Suprapubic skin (tissue), 4 donors: ENCODE measurements around the gene GPR183. TPM values are rescaled to one million over a fixed set of nuclear protein-coding genes. Genes with fewer than 3 reads are reported as not detected.
"Not testable (repeated sequence)": the region's sequence is repeated elsewhere in the genome, so short reads cannot be mapped to it uniquely, and the experiment has no call there.

Source experiments
- DNase-seq, 2 donors: peaks; one replicate each; pipeline ENCODE4 v3.0.0-alpha.2; 2019; ENCODE audit warnings: low spot score in 2 of 2
- H3K27ac ChIP-seq: fragments of 200-600 bp; sonication (generic); one replicate; pipeline ENCODE4 v1.5.1; 2019
- H3K27me3 ChIP-seq: fragments of 200-600 bp; sonication (generic); one replicate; pipeline ENCODE4 v1.5.1; 2019
- H3K36me3 ChIP-seq: fragments of 200-600 bp; sonication (generic); one replicate; pipeline ENCODE4 v1.5.1; 2019
- H3K4me1 ChIP-seq: fragments of 200-600 bp; sonication (generic); one replicate; pipeline ENCODE4 v1.5.1; 2019
- H3K4me3 ChIP-seq: fragments of 200-600 bp; sonication (generic); one replicate; pipeline ENCODE4 v1.5.1; 2019; ENCODE audit warnings: mild to moderate bottlenecking
- H3K9me3 ChIP-seq: fragments of 200-600 bp; sonication (generic); one replicate; pipeline ENCODE4 v1.5.1; 2019
- CTCF ChIP-seq, 2 donors: fragments of 200-600 bp in 1 of 2; fragments of 450-650 bp in 1 of 2; sonication (generic) in 1 of 2; IDR thresholded peaks; one replicate each; pipeline ENCODE4 v1.5.1; 2016 to 2019; ENCODE audit warnings: antibody characterized with exemption in 2 of 2, mild to moderate bottlenecking in 1 of 2, moderate library complexity in 1 of 2
- EP300 ChIP-seq: sonication (generic); formaldehyde crosslinking; IDR thresholded peaks from one replicate; pipeline ENCODE4 v1.6.1; 2017; ENCODE audit warnings: antibody characterized with exemption
- POLR2A ChIP-seq, 2 donors: fragments of 450-650 bp; IDR thresholded peaks; one replicate each; pipeline ENCODE4 v1.6.1; 2017; ENCODE audit warnings: antibody characterized with exemption in 2 of 2, mild to moderate bottlenecking in 2 of 2, moderate library complexity in 2 of 2
- POLR2AphosphoS5 ChIP-seq, 3 donors: sonication (generic); formaldehyde crosslinking; IDR thresholded peaks; one replicate each; pipeline ENCODE4 v1.6.1; 2017; ENCODE audit warnings: antibody characterized with exemption in 3 of 3
- WGBS: methylation state at CpG from one replicate; pipeline ENCODE4 v1.1.5; 2018; 5-methylcytosine and 5-hydroxymethylcytosine counted together
- total RNA-seq, 4 donors: library from RNA; depleted of rRNA; stranded (reverse); fragments of >200 nt; gene quantifications; one replicate each; pipeline ENCODE4 v1.1.0, GENCODE V29; 2016

The GPR183 gene
- total RNA-seq, 4 donors from 2014 or later: 2.3 to 7.0 (median 4.4) TPM

- peaks cover 3% of the 10 kb centered on the region for H3K4me1 ChIP-seq
- DNase-seq: no peak
- H3K4me3 ChIP-seq: no peak overlapping the region
- TF ChIP-seq CTCF (IDR thresholded peaks at IDR 0.05) (no peak), POLR2AphosphoS5 (IDR thresholded peaks at IDR 0.05) (no peak), POLR2A (IDR thresholded peaks at IDR 0.05) (no peak), EP300 (no peak)
- H3K9me3 ChIP-seq: no peaks in the 10 kb centered on the region
- peaks cover 20% of the 10 kb centered on the region for H3K36me3 ChIP-seq
- no peaks in the 10 kb centered on the region for H3K27me3 ChIP-seq
- 91% methylated on average over 2 of the region's 2 CpGs for WGBS
- no peak overlapping the region for H3K27ac ChIP-seq
Measured at GRCh38 chr13:99256283-99256682, 50.9 kb downstream of the GPR183 start.

- no peak overlapping the region for H3K4me3 ChIP-seq
- H3K9me3 ChIP-seq: no peaks in the 10 kb centered on the region
- no peak overlapping the region for H3K27ac ChIP-seq
- no peaks in the 10 kb centered on the region for H3K27me3 ChIP-seq
- no peak for TF ChIP-seq EP300
- no peak for TF ChIP-seq CTCF (IDR thresholded peaks at IDR 0.05)
- peaks cover 20% of the 10 kb centered on the region for H3K36me3 ChIP-seq
- 88% methylated on average over 10 of the region's 10 CpGs for WGBS
- no peak for DNase-seq
- peaks cover 3% of the 10 kb centered on the region for H3K4me1 ChIP-seq
Measured at GRCh38 chr13:99255271-99255670, 51.9 kb downstream of the GPR183 start.

GRCh38 chr13:99254830-99255229 is 52.4 kb downstream of the GPR183 start:
- H3K9me3 ChIP-seq: no peaks in the 10 kb centered on the region
- peaks cover 15% of the 10 kb centered on the region for H3K36me3 ChIP-seq
- 85% methylated on average over 14 of the region's 14 CpGs for WGBS
- no peak overlapping the region for H3K27ac ChIP-seq
- H3K4me3 ChIP-seq: no peak overlapping the region
- no peaks in the 10 kb centered on the region for H3K27me3 ChIP-seq
- no peak for DNase-seq
- TF ChIP-seq EP300 (no peak), CTCF (IDR thresholded peaks at IDR 0.05) (no peak), POLR2AphosphoS5 (IDR thresholded peaks at IDR 0.05) (no peak), POLR2A (IDR thresholded peaks at IDR 0.05) (no peak)
- peaks cover 3% of the 10 kb centered on the region for H3K4me1 ChIP-seq

DNA sequence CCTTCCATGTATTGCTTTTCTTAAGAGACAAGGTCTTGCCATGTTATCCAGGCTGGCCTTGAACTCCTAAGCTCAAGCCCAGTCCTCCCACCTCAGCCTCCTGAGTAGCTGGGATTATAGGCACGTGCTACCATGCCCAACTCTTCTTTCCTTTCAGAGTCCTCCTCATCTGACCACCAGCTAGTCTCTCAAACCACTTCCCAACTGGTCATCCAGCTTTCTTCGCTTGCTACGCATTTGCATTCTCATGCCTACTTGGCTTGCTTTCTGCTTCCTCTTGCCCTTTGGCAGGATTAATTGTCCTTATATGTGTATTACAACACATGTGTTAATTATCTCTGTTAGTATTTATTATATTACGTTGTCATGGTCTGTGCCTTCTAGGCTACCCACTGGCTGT is 55.3 kb downstream of the GPR183 start:
- H3K4me1 ChIP-seq: peaks cover 3% of the 10 kb centered on the region
- no peak for DNase-seq
- H3K4me3 ChIP-seq: no peak overlapping the region
- peaks cover 22% of the 10 kb centered on the region for H3K36me3 ChIP-seq
- H3K9me3 ChIP-seq: no peaks in the 10 kb centered on the region
- no peaks in the 10 kb centered on the region for H3K27me3 ChIP-seq
- no peak overlapping the region for H3K27ac ChIP-seq
- WGBS: 85% methylated on average over 4 of the region's 4 CpGs
- TF ChIP-seq EP300 (no peak), CTCF (IDR thresholded peaks at IDR 0.05) (no peak), POLR2A (IDR thresholded peaks at IDR 0.05) (no peak), POLR2AphosphoS5 (IDR thresholded peaks at IDR 0.05) (no peak)

- no peak overlapping the region for H3K4me3 ChIP-seq
- peaks cover 3% of the 10 kb centered on the region for H3K4me1 ChIP-seq
- no peak overlapping the region for H3K27ac ChIP-seq
- H3K27me3 ChIP-seq: no peaks in the 10 kb centered on the region
- DNase-seq: no peak
- WGBS: 91% methylated on average over 5 of the region's 5 CpGs
- TF ChIP-seq CTCF (IDR thresholded peaks at IDR 0.05) (no peak), EP300 (no peak), POLR2AphosphoS5 (IDR thresholded peaks at IDR 0.05) (no peak), POLR2A (IDR thresholded peaks at IDR 0.05) (no peak)
- H3K9me3 ChIP-seq: no peaks in the 10 kb centered on the region
- peaks cover 22% of the 10 kb centered on the region for H3K36me3 ChIP-seq
Measured at GRCh38 chr13:99250982-99251825, 56.0 kb downstream of the GPR183 start.

DNA sequence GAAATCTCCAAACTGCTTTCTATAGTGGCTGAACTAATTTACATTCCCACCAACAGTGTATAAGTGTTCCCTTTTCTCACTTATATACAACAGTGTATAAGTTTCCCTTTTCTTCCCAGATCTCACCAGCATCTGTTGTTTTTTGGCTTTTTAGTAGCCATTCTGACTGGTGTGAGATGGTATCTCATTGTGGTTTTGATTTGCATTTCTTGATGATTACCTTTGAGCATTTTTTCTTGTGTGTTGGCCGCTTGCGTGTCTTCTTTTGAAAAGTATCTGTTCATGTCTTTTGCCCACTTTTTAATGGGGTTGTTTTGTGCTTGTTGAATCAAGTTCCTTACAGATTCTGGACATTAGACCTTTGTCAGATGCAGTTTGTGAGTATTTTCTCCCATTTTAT is 57.6 kb downstream of the GPR183 start:
- H3K36me3 ChIP-seq: peaks cover 24% of the 10 kb centered on the region
- not testable (repeated sequence) for DNase-seq, H3K27me3 ChIP-seq, H3K27ac ChIP-seq, H3K4me1 ChIP-seq, H3K9me3 ChIP-seq, H3K4me3 ChIP-seq
- 94% methylated on average over 2 of the region's 2 CpGs for WGBS

DNA sequence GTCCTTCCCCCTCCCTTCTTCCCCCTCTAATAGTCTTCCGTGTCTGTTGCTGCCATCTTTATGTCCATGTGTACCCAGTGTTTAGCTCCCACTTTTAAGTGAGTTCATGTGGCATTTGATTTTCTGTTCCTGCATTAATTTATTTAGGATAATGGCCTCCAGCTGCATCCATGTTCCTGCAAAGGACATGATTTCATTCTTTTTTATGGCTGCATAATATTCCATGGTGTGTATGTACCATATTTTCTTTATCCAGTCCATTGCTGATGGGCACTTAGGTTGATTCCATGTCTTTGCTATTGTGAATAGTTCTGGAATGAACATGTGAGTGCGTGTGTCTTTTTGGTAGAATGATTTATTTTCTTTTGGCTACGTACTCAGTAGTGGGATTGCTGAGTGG is 58.0 kb downstream of the GPR183 start:
- peaks cover 24% of the 10 kb centered on the region for H3K36me3 ChIP-seq
- not testable (repeated sequence) for DNase-seq, H3K4me3 ChIP-seq, H3K27me3 ChIP-seq, H3K27ac ChIP-seq, H3K4me1 ChIP-seq, H3K9me3 ChIP-seq
- 97% methylated on average over 3 of the region's 3 CpGs for WGBS
